ENCODE measurements around the gene PKMYT1.

DNA sequence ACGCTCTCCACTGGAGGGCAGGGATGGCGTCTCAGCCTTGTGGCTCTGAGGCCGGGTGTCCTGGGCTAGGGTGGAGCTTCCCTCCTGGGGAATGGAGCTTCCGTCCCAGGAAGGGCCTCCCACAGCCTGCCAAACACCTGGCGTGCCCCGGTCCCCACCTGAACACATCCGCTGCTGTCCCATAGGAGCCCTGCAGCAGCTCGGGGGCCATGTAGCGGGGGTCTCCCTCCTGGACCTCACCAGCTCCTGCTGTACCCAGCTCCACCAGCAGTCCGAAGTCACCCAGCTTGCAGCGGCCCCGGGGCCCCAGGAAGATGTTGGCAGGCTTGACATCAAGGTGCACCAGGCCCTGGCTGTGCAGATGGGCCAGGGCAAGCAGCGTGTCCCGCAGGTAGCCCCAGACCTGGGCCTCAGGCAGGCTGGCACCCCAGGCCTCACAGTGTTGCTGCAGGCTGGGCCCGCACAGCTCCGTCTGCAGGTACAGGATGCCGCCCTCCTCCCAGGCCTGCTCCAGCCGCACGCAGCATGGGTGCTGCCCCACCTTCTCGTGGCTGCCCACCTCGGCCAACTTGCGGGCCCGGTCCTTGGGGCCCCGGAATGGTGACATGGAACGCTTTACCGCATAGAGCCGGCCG lies 5.0 kb downstream of the PKMYT1 start:
- TF ChIP-seq, protein P1, sequence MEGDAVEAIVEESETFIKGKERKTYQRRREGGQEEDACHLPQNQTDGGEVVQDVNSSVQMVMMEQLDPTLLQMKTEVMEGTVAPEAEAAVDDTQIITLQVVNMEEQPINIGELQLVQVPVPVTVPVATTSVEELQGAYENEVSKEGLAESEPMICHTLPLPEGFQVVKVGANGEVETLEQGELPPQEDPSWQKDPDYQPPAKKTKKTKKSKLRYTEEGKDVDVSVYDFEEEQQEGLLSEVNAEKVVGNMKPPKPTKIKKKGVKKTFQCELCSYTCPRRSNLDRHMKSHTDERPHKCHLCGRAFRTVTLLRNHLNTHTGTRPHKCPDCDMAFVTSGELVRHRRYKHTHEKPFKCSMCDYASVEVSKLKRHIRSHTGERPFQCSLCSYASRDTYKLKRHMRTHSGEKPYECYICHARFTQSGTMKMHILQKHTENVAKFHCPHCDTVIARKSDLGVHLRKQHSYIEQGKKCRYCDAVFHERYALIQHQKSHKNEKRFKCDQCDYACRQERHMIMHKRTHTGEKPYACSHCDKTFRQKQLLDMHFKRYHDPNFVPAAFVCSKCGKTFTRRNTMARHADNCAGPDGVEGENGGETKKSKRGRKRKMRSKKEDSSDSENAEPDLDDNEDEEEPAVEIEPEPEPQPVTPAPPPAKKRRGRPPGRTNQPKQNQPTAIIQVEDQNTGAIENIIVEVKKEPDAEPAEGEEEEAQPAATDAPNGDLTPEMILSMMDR (IDR thresholded peaks at IDR 0.05) = no peak
- no peak for TF ChIP-seq POLR2A (IDR thresholded peaks at IDR 0.05)

All from thyroid gland (tissue), 4 donors.